Measurements from ENCODE around the gene RHCE.

Gene RHCE

GRCh38 chr1:25338188-25338981 lies 82.2 kb downstream of the RHCE start, which contains the start of gene TMEM50A (continued):
- TF ChIP-seq ZBTB10 (tag by site-specific recombination; IDR thresholded peaks at IDR 0.05) (peak; percentile 90), ZNF596 (tag by site-specific recombination; IDR thresholded peaks at IDR 0.05) (no peak), ZNF426 (tag by site-specific recombination; IDR thresholded peaks at IDR 0.05) (no peak), ZNF433 (tag by site-specific recombination; IDR thresholded peaks at IDR 0.05; ENCODE audit: low read depth) (no peak), ZBTB11 (tag by site-specific recombination; conservative IDR thresholded peaks at IDR 0.05; ENCODE audit: low read depth) (peak; percentile 96), ZNF335 (tag by site-specific recombination; conservative IDR thresholded peaks at IDR 0.05) (peak; percentile 98), ZNF692 (tag by site-specific recombination; IDR thresholded peaks at IDR 0.05) (peak; percentile 65; the same call in 1 of the 2 replicates), PATZ1 (tag by site-specific recombination; IDR thresholded peaks at IDR 0.05) (peak; percentile 89), ZNF792 (tag by site-specific recombination; IDR thresholded peaks at IDR 0.05) (peak; percentile 64; the same call in 1 of the 2 replicates), AEBP2 (tag by site-specific recombination; IDR thresholded peaks at IDR 0.05; ENCODE audit: borderline replicate concordance) (no peak), SP2 (tag by site-specific recombination; IDR thresholded peaks at IDR 0.05) (peak; percentile 85), ZNF26 (tag by site-specific recombination; IDR thresholded peaks at IDR 0.05) (no peak), ZNF529 (tag by site-specific recombination; IDR thresholded peaks at IDR 0.05; ENCODE audit: insufficient replicate concordance) (no peak), WT1 (tag by site-specific recombination; IDR thresholded peaks at IDR 0.05) (no peak; the same call in 1 of the 2 replicates), TRIM28 (IDR thresholded peaks at IDR 0.05; ENCODE audit: borderline replicate concordance, low read length) (no peak), ZNF157 (tag by site-specific recombination; IDR thresholded peaks at IDR 0.05) (no peak), ZNF530 (tag by site-specific recombination; IDR thresholded peaks at IDR 0.05; ENCODE audit: low read depth) (no peak), ZNF624 (tag by site-specific recombination; IDR thresholded peaks at IDR 0.05) (no peak), ZNF2 (tag by site-specific recombination; IDR thresholded peaks at IDR 0.05) (peak; percentile 78; the same call in 1 of the 2 replicates), ZNF558 (tag by site-specific recombination; IDR thresholded peaks at IDR 0.05) (no peak), ZNF274 (IDR thresholded peaks at IDR 0.05; ENCODE audit: low read length) (no peak), ZNF274 (tag by site-specific recombination; IDR thresholded peaks at IDR 0.05; ENCODE audit: borderline replicate concordance) (no peak), ZFHX2 (tag by site-specific recombination; conservative IDR thresholded peaks at IDR 0.05) (no peak; the same call in 1 of the 2 replicates), ZNF585B (tag by site-specific recombination; IDR thresholded peaks at IDR 0.05) (no peak), ZNF202 (tag by site-specific recombination; IDR thresholded peaks at IDR 0.05; ENCODE audit: borderline replicate concordance) (no peak), ZFP37 (tag by site-specific recombination; IDR thresholded peaks at IDR 0.05) (peak; percentile 93), MZF1 (tag by site-specific recombination; IDR thresholded peaks at IDR 0.05; ENCODE audit: borderline replicate concordance) (no peak; the same call in 1 of the 2 replicates)

Measured in HEK293 (cell line).